HG02870 (cell line): ENCODE data around the gene ARPC2.

ENCODE experiments used
- ATAC-seq: cut with Tn5 transposase; IDR thresholded peaks from one replicate; pipeline ENCODE4 v1.9.1; 2021; ENCODE audit warnings: mild to moderate bottlenecking, moderate library complexity; ENCODE audit not compliant: unreplicated experiment

Gene ARPC2

GRCh38 chr2:218285604-218286003 lies 68.6 kb downstream of the ARPC2 start:
- no peak for ATAC-seq

- peak; percentile 52 for ATAC-seq
Measured at GRCh38 chr2:218286570-218287459, 69.8 kb downstream of the ARPC2 start.

DNA sequence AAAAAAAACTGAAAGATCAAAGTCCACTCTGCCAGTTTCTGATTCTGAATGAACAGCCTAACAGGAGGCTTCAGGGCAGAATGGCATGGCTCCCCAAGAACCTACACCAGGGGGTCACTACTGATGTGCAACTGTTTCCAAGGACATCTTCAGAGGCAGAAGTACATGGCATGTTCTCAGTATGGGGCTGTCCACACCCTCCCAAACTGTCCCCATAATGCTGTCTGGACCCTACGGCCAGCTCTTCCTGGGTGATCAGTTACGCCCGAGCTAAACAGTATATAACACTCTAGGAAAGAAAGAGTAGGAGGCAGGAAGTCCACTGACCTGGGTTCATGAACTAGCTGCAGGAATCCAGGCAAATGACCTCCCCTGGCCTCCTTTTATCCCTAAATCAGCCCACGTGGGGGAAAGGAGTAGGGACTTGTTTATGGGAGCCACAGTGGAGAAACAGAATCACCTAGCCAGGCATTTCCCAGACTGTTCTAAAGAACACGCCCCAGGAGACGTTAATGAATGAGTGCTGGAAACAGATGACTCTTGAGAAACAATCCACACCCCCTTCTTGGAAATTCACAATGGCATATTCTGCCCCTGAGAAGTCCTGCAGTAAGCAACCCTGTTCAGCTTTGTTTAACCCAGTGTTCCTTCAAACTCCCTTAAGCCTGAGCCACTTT lies 72.8 kb downstream of the ARPC2 start:
- ATAC-seq: no peak

DNA sequence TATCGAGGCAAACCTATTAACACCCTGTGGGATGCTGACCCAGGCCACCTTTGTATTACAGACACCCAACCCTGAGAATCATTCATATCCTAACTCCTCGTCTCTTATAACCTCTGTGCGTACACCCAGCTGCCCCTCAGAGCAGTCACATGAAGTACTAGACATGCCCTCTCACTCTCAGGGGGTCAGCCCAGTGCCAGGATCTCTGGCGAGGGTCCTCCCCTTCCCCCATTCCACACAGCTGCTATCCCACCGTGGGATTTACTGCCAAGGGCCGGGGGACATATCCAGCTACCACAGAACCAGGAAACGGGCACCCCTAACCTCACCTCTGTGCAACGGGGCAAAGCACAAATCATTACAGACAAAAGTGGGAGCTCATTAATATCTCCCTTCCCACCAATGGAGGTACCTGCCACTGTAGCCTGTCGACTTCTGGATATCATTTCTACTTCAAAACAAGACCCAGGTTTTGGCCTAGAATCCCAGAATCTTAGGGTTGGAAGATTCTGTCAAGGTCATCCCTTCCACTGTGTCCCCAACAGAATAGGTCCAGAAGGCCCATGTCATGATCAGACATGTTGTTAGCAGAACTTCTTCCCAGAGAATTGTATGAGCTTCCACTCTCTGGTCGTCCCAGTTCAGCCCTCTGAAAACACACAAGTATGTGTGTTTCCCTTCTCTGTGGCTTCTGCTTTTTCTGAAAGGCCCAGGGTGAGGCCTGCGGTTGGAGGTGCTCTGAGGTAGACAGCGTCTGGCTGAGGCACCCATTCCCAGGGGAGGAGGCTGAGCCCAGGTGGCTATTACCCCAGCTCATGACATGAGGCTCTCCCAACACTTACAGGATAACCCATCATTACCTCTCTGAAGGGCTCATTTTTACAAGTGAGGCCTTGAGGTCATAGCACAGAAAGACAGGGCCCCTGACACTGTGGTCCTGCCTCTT lies 73.6 kb downstream of the ARPC2 start:
- ATAC-seq: peak; percentile 45

DNA sequence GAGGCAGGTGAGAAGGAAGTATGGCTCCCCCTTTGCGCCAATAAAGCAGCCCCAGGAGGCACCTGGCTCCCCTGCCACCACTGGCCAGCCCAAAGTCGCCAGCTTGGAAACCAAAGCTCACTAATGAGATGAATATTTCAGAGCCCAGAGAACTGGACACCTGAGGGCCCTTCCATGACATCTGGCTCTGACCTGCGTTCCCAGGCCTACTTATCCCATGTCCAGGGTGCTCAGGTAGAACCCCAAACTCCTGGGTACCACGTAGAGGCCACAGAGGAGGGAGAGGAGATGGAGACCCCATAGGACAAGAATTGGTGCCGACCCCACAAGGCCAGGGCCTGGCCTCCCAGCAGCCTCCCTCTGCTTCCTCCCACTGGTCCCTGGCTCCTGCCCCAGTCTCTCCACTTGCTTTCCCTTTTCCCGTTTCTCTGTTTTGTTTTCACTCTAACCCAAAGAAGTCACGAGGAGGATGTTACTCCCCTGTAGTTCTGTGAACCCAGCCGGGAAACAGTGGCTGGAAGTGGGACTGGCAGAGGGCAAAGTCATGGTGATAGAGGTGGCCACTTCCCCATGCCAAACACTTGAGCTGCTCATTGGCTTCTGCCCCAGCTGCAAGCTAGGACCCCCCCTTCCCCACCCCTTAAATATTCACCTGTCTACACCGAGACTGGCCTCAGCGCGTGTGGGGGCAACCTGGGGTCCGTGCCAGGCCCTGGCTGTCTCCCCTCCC lies 74.5 kb downstream of the ARPC2 start:
- no peak for ATAC-seq

DNA sequence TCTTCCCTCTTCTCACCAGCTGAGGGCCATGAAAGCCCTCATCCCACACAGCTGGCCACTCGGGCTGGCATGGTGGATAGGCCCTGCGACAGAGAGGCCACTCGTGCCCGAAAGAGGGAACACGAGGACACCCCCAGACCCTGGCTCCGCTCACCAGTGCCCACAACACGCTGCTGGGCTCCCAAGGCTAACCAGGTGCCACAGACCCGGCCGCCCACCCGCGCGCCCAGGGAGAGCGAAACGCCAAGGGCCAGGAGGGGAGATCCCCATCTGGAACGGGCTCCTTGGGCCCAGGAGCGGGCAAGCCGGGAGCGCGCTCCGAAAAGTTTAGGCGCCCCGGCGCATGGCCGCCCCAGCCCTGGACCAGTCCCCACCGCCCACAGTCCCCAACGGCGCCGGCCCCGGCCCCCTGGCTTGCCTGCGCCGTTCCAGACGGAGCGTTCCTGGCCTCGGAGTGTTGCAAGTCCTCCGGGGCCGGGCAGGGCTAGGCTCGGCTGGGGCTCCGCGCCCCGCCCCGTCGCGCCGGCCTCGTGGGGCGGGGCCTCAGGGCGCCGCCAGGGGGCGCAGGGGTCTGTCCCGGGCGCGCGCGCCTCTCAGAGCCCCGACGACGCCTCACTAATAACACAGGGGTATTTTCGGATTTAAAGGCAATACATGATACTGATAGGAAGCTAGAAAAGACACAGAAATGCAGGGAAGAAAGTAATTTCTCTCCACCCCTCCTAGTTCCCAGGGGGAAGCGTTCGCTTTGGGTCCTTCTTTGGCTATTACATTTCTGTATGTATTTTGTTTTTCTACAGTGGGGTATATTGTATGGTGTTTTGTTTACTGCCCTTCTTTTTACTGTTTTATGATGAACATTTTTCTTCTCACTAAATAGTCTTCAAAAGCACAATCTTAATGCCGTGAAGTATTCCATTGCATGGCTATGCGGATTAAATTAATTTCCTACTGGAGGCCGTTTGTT lies 75.3 kb downstream of the ARPC2 start, which contains the start of gene TMBIM1:
Gene TMBIM1 (minus strand): TSS at position 456 of the 967 bp plus-strand sequence. CDS start 10,362 bp downstream, outside the sequence.
- peak; percentile 60 for ATAC-seq

- ATAC-seq: no peak
Measured at GRCh38 chr2:218293715-218294429, 76.9 kb downstream of the ARPC2 start.

DNA sequence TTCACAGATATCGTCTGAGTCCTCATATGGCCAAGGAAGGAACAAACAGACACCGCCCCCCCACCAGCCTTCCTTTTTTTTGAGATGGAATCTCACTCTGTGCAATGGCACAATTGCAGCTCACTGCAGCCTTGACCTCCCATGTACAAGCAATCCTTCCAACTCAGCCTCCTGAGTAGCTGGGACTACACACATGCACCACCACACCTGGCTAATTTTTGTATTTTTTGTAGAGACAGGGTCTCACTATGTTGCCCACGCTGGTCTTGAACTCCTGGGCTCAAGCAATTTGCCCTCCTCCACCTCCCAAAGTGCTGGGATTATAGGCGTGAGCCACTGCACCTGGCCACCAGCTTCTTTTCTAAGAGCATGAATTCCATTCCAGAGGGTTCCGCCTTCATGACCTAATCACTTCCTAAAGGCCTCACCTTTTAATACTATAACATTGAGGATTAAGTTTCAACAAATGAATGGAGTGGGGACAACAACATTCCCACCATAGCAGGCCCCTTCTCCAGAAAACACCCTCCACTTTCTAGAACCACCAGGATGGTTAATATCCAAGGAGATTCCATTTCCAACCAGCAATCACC lies 77.5 kb downstream of the ARPC2 start:
- no peak for ATAC-seq

DNA sequence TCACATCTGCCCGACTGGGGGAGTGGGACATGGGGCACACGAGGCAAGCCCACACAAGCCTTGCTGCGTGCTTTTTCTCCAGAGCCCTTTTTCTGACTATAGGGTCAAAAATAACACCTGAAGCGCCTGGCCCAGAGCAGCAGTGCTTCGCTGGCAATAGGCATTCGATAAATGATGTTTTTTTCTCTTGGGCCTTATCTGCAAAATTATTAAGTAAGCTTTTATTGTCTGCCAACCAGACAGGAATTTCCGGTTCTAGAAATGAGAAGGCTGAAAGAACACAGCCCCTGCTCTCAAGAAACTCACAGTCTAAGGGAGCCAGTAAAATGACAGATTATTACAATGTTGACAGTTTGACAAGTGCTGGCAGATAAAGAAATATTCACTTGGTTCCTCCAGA lies 78.0 kb downstream of the ARPC2 start:
- ATAC-seq: no peak

- no peak for ATAC-seq
Measured at GRCh38 chr2:218296200-218296599, 79.2 kb downstream of the ARPC2 start.

DNA sequence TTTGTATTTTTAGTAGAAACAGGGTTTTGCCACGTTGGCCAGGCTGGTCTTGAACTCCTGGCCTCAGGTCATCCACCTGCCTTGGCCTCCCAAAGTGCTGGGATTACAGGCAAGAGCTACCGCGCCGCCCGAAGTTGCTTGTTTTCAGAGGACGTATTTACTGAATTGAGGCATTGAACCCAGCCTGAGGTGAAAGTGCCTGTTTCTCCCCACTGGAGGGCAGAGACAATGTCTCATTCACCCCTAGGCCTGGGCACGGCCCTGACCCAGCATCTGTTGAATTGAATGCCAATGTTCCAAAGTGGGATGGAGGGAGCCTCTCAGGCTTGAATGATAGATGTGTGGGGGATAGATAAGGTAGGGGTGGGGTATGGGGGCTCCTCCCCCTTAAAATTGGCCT lies 79.9 kb downstream of the ARPC2 start:
- ATAC-seq: no peak

GRCh38 chr2:218298314-218298875 lies 81.4 kb downstream of the ARPC2 start:
- ATAC-seq: no peak

DNA sequence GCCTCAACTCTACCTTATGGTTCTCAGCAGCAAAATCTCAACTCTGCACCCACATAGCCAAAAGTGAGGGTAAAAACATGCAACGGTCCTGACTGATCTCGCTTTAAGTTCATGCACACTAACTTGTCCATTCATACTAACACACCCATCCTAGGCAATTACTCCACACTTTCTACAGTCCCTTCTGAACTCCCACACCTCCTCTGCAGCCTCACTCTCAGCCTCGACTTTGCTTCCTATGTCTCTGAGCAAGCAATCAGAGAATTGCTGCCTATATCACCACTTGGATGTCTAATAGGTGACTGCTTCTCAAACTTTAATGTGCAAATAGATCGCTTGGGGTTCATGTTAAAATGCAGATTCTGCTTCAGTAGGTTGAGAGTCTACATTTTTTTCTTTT lies 83.2 kb downstream of the ARPC2 start:
- no peak for ATAC-seq

DNA sequence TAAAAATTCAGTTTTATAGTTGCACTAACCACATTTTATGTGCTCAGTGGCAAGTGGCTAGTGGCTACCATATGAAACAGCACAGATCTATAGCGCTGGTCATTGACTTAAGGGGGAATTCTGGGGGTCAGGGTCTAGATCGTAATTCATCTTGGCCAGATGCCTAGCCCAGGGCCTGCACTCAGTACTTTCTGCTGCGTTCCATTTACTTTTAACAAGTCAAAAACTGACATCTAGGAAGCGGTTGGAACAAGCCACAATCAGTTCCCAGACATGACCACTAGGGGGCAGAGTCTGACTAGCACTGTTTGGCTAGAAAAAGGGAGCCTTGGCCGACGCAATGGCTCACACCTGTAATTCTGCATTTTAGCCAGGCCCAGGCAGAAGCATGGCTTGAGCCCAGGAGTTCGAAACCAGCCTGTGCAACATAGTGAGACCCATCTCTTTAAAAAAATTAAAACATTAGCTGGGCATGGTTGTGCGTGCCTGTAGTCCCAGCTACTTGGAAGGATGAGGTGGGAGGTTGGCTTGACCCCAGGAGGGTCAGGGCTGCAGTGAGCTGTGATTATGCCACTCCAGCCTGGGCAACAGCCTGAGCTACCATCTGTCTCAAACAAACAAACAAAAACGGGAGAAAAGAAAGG lies 84.3 kb downstream of the ARPC2 start:
- ATAC-seq: no peak
